A549 (cell line): Measurements from ENCODE around the gene VPS13A.

ENCODE experiments used
- BHLHE40 ChIP-seq: IDR thresholded peaks from 2 replicates; pipeline ENCODE4 v1.6.1; 2012; ENCODE audit warnings: low read depth, low read length, inconsistent platforms
- JUNB ChIP-seq: fragments of >200 bp; sonication (Bioruptor Twin); formaldehyde crosslinking; IDR thresholded peaks from 2 replicates; pipeline ENCODE4 v1.6.1; 2016
- POLR2A ChIP-seq: IDR thresholded peaks from 2 replicates; pipeline ENCODE4 v1.6.1; 2012; ENCODE audit warnings: mild to moderate bottlenecking, low read length
- TF ChIP-seq, protein P1 (sequence below): fragments of >200 bp; sonication (Bioruptor Twin); formaldehyde crosslinking; IDR thresholded peaks from 3 replicates; pipeline ENCODE4 v1.5.1; 2016

DNA sequence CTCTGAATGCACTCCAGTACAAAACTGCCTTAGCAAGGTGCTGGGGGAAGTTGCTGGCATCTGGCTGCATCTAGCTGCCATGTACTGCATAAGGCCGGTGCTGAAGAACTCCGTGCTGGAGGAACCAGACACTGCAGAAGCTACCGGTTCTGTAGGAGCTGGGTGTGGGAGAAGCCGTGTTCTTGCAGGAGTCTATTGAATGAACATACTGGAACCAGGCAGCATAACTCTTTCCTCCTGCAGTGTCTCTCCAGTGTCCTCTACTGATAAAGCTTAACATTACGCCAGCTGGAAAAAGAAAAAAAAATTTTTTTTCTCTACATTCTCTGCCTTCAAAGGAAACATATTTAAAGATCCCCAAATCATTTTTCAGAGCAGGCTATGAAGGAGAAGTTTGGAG lies 38.5 kb downstream of the VPS13A start:
- TF ChIP-seq, protein P1, sequence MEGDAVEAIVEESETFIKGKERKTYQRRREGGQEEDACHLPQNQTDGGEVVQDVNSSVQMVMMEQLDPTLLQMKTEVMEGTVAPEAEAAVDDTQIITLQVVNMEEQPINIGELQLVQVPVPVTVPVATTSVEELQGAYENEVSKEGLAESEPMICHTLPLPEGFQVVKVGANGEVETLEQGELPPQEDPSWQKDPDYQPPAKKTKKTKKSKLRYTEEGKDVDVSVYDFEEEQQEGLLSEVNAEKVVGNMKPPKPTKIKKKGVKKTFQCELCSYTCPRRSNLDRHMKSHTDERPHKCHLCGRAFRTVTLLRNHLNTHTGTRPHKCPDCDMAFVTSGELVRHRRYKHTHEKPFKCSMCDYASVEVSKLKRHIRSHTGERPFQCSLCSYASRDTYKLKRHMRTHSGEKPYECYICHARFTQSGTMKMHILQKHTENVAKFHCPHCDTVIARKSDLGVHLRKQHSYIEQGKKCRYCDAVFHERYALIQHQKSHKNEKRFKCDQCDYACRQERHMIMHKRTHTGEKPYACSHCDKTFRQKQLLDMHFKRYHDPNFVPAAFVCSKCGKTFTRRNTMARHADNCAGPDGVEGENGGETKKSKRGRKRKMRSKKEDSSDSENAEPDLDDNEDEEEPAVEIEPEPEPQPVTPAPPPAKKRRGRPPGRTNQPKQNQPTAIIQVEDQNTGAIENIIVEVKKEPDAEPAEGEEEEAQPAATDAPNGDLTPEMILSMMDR, result peak; percentile 42; the same call in 2 of the 3 replicates
- TF ChIP-seq JUNB, result no peak
- no peak for TF ChIP-seq BHLHE40
- TF ChIP-seq POLR2A, result no peak
